K562 (cell line): ENCODE data around the gene EFEMP2. TPM values are rescaled to one million over a fixed set of nuclear protein-coding genes. Genes with fewer than 3 reads are reported as not detected.

Source experiments
- ATAC-seq: fragments of 200-7000 bp; cut with Tn5 transposase; 3 replicates; pipeline ENCODE4 v1.9.1; 2020; ENCODE audit warnings: moderate library complexity
- BruUV-seq: library from RNA; stranded (reverse); fragments of 400-500 nt; replicated peaks from 2 replicates; lab custom pipeline; 2021; lab: Mats Ljungman, UMichigan
- CTCF ChIA-PET: fragments of 300-600 bp; formaldehyde crosslinking; extraction: SDS; loops from one replicate; lab custom pipeline; 2021; ENCODE audit warnings: low intra/inter-chr PET ratio; lab: Yijun Ruan, JAX
- POLR2A ChIA-PET: fragments of 300-600, 350-650 bp; sonication (Branson Sonifier 250); formaldehyde crosslinking; extraction: SDS; loops from one replicate; lab custom pipeline; 2021; ENCODE audit warnings: antibody characterized with exemption, inconsistent platforms; lab: Yijun Ruan, JAX
- DNase-seq, 4 experiments: peaks; one replicate each; pipeline versions ENCODE4 v3.0.0 to v3.0.0-alpha.2; 2011 to 2018; ENCODE audit warnings: low spot score in 3 of 4, mixed read lengths in 3 of 4; ENCODE audit errors: extremely low read depth in 1 of 4
- FAIRE-seq: peaks from 2 replicates; lab custom pipeline; 2011; peaks lifted over from hg19 to GRCh38; lab: Jason Lieb, UNC
- H2AFZ ChIP-seq: 2 replicates; pipeline ENCODE4 v1.6.0; 2011; ENCODE audit warnings: low read depth, low read length, control low read depth, inconsistent platforms
- H3K27ac ChIP-seq: fragments of 200-600 bp; 3 replicates; pipeline ENCODE4 v1.8.0; 2011; ENCODE audit warnings: low read depth, mild to moderate bottlenecking, control low read depth, inconsistent platforms, low read length, moderate library complexity, mixed read lengths; ENCODE audit errors: extremely low read depth
- H3K27me3 ChIP-seq, 2 experiments: fragments of 300-600 bp in 1 of 2; 2 replicates in 1 of 2; 3 replicates in 1 of 2; pipeline versions ENCODE4 v1.6.0 to v1.8.0; 2011; ENCODE audit warnings: inconsistent platforms in 2 of 2, low read length in 2 of 2, mild to moderate bottlenecking in 1 of 2, mixed read lengths in 1 of 2, moderate library complexity in 1 of 2; ENCODE audit not compliant: control insufficient read depth in 2 of 2, insufficient read depth in 2 of 2
- H3K36me3 ChIP-seq: fragments of 300-600 bp; 3 replicates; pipeline ENCODE4 v1.8.0; 2011; ENCODE audit warnings: mild to moderate bottlenecking, low read length, inconsistent platforms; ENCODE audit not compliant: control insufficient read depth, insufficient read depth
- H3K4me1 ChIP-seq, 2 experiments: fragments of 200-600 bp in 1 of 2; replicated peaks in 1 of 2; 2 replicates in 1 of 2; 3 replicates in 1 of 2; pipeline versions ENCODE4 v1.5.1 to v1.8.0; 2011; ENCODE audit warnings: inconsistent platforms in 2 of 2, low read length in 2 of 2, mild to moderate bottlenecking in 1 of 2, mixed read lengths in 1 of 2, moderate library complexity in 1 of 2; ENCODE audit not compliant: control insufficient read depth in 2 of 2, insufficient read depth in 2 of 2
- H3K4me2 ChIP-seq: 2 replicates; pipeline ENCODE4 v1.6.1; 2011; ENCODE audit warnings: low read length, control low read depth, inconsistent platforms, mixed read lengths; ENCODE audit not compliant: insufficient read depth
- H3K4me3 ChIP-seq: fragments of 200-600 bp; sonication (generic), shearing (Covaris generic); 2 replicates; pipeline ENCODE4 v1.5.1; 2016; ENCODE audit warnings: control low read depth, inconsistent platforms
- H3K79me2 ChIP-seq: fragments of 200-600 bp; 3 replicates; pipeline ENCODE4 v1.8.0; 2011; ENCODE audit warnings: low read length, inconsistent platforms; ENCODE audit not compliant: control insufficient read depth, insufficient read depth
- H3K9ac ChIP-seq, 2 experiments: 2 replicates each; pipeline versions ENCODE4 v1.6.0 to v1.6.1; 2011; ENCODE audit warnings: low read depth in 2 of 2, low read length in 2 of 2, control low read depth in 1 of 2, inconsistent platforms in 1 of 2, mild to moderate bottlenecking in 1 of 2, mixed read lengths in 1 of 2; ENCODE audit not compliant: insufficient read depth in 1 of 2
- H3K9me1 ChIP-seq: one replicate; pipeline ENCODE4 v1.6.0; 2011; ENCODE audit warnings: inconsistent platforms, mild to moderate bottlenecking, low read length, moderate library complexity; ENCODE audit not compliant: control insufficient read depth, insufficient read depth
- H3K9me3 ChIP-seq: replicated peaks from 2 replicates; pipeline ENCODE4 v1.5.1; 2011; ENCODE audit warnings: low read depth, low read length, inconsistent platforms; ENCODE audit not compliant: control insufficient read depth, insufficient read depth
- H4K20me1 ChIP-seq: replicated peaks from 2 replicates; pipeline ENCODE4 v1.6.1; 2011; ENCODE audit warnings: low read length, inconsistent platforms, mixed read lengths; ENCODE audit not compliant: control insufficient read depth, insufficient read depth
- NFIC ChIP-seq: fragments of 450-650 bp; IDR thresholded peaks from 2 replicates; pipeline ENCODE4 v1.6.1; 2017; ENCODE audit warnings: mild to moderate bottlenecking, inconsistent platforms
- RAD21 ChIP-seq, 2 experiments: fragments of 250-450 bp in 1 of 2; fragments of 450-650 bp in 1 of 2; sonication (Bioruptor Pico) in 1 of 2; formaldehyde crosslinking in 1 of 2; IDR thresholded peaks in 1 of 2; conservative IDR thresholded peaks in 1 of 2; 2 replicates each; pipeline versions ENCODE4 v1.4.0 to v1.8.0; 2020 to 2022; ENCODE audit warnings: mild to moderate bottlenecking in 2 of 2, moderate library complexity in 1 of 2
- TEAD2 ChIP-seq: fragments of 450-650 bp; IDR thresholded peaks from 2 replicates; pipeline ENCODE4 v1.6.1; 2016; ENCODE audit warnings: missing genetic modification characterization, control low read depth, missing compliant biosample characterization
- ZBTB17 ChIP-seq: fragments of 450-650 bp; formaldehyde crosslinking; IDR thresholded peaks from 2 replicates; pipeline ENCODE4 v1.4.0; 2020; ENCODE audit warnings: mild to moderate bottlenecking
- ZNF175 ChIP-seq: fragments of 200-800 bp; sonication (Bioruptor generic); IDR thresholded peaks from 2 replicates; pipeline ENCODE4 v1.6.1; 2016; ENCODE audit warnings: low read depth, mild to moderate bottlenecking, missing genetic modification characterization, missing compliant biosample characterization
- WGBS: fragments of 100-300 bp; shearing (Covaris generic); methylation state at CpG from one replicate; pipeline ENCODE4 v1.1.6; 2016; ENCODE audit warnings: low coverage, mixed read lengths; ENCODE audit not compliant: insufficient coverage; ENCODE audit errors: missing lambda C conversion rate; 5-methylcytosine and 5-hydroxymethylcytosine counted together
- in situ Hi-C: fragments of 300-500 bp; cut with MboI; formaldehyde crosslinking; loops from 4 replicates; pipeline ENCODE4 v1.15.0; 2018; ENCODE audit warnings: inconsistent platforms, mixed read lengths
- intact Hi-C: fragments of 100-400 bp; cut with micrococcal nuclease; formaldehyde crosslinking; loops from 2 replicates; pipeline ENCODE4 v1.14.2; 2022
- polyA plus RNA-seq, 8 experiments: library from polyadenylated mRNA; depleted of rRNA in 4 of 8; stranded (reverse) in 5 of 8; unstranded in 3 of 8; fragments of >200 nt; fragmentation: Nextera tagmentation in 2 of 8; fragmentation: Illumina TruSeq in 1 of 8; extraction: Ambion mirVana in 2 of 8; extraction: Trizol in 1 of 8; gene quantifications; 2 replicates each; pipeline versions ENCODE4 v1.2.1 to v1.2.3, GENCODE V29; 2011 to 2014; ENCODE audit warnings: inconsistent platforms in 1 of 8, missing spikeins in 1 of 8
- total RNA-seq, 7 experiments: library from RNA; depleted of rRNA in 6 of 7; stranded (reverse); fragments of >200 nt in 6 of 7; fragmentation: Illumina TruSeq in 2 of 7; extraction: Trizol in 2 of 7; gene quantifications; 2 replicates each; pipeline versions ENCODE4 v1.2.1 to v1.2.3, GENCODE V29; 2011 to 2021; ENCODE audit warnings: low replicate concordance in 1 of 7
- TF ChIP-seq, protein P1 (sequence below): fragments of 200-400 bp; formaldehyde crosslinking; IDR thresholded peaks from 2 replicates; pipeline ENCODE4 v1.6.1; 2017; ENCODE audit warnings: mild to moderate bottlenecking, low read depth, low read length, moderate library complexity
- TF ChIP-seq, protein P2 (sequence below): fragments of 450-650 bp; IDR thresholded peaks from 2 replicates; pipeline ENCODE4 v1.6.1; 2016; ENCODE audit warnings: low read depth
- TF ChIP-seq, protein P3 (sequence below): sonication (generic); formaldehyde crosslinking; IDR thresholded peaks from 2 replicates; pipeline ENCODE4 v1.8.1; 2023; ENCODE audit warnings: mild to moderate bottlenecking, missing genetic modification reagents

EFEMP2 gene
- total and polyA plus RNA-seq, 9 of the 15 experiments (the other 6 are each of a cell fraction or from before 2014, with no cell fraction given), result 0.07 to 2.9 (median 0.69) TPM; not detected in 1

DNA sequence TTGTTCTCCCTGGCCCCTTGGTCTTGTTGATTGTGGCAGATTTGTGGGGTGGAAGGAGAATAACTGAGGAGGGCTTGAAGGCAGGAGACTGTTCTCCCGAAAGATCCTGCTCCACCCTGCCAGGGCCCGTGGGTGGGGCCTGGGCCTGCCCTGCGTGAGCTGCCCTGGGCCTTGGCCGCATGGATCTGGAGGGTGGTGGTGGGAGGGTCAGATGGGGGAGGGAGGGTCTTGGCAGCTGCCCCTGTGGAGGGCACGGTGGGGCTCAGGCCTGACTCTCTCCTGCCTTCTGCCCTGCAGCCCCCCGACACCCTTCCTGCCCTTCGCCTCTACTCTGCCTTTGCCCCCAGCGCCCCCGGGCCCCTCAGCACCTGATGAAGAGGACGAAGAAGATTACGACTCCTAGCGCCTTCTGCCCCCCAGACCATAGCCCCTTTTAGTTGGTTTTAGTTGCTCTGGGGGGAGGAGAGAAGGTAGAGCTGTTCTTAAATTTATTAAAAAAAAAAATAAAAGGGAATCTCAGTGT is 48.5 kb upstream of the EFEMP2 start (continued):
- TF ChIP-seq, protein P1, sequence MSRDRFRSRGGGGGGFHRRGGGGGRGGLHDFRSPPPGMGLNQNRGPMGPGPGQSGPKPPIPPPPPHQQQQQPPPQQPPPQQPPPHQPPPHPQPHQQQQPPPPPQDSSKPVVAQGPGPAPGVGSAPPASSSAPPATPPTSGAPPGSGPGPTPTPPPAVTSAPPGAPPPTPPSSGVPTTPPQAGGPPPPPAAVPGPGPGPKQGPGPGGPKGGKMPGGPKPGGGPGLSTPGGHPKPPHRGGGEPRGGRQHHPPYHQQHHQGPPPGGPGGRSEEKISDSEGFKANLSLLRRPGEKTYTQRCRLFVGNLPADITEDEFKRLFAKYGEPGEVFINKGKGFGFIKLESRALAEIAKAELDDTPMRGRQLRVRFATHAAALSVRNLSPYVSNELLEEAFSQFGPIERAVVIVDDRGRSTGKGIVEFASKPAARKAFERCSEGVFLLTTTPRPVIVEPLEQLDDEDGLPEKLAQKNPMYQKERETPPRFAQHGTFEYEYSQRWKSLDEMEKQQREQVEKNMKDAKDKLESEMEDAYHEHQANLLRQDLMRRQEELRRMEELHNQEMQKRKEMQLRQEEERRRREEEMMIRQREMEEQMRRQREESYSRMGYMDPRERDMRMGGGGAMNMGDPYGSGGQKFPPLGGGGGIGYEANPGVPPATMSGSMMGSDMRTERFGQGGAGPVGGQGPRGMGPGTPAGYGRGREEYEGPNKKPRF, result no peak
- no peak for TF ChIP-seq ZNF175
- TF ChIP-seq, all 486 proteins: peak for 0

DNA sequence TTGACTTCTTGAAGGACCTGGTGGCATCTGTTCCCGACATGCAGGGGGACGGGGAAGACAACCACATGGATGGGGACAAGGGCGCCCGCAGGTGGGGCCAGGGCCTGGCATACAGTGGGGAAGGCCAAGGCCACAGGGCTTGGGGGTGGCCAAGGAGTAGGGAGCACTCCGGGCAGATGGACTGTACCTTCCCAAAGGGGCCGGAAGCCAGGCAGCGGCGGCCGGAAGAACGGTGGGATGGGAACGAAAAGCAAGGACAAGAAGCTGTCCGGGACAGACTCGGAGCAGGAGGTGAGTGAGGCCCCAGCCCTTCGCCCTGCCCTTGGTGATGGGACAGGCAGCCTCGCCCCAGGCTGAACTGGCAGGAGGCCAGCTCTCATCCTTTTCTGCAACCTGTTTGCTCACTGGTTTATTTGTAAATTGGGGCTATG is 47.8 kb upstream of the EFEMP2 start:
- Histone ChIP-seq H3K9me3 (no peaks in the 10 kb centered on the region), H2AFZ (no peak overlapping the region; the same call in 1 of the 2 replicates), H3K36me3 (peaks cover 31% of the 10 kb centered on the region; the same call in 1 of the 3 replicates), H3K27me3 (no peaks in the 10 kb centered on the region), H3K9me1 (no peaks in the 10 kb centered on the region), H3K4me1 (peaks cover 21 to 58% of the 10 kb centered on the region in 2 experiments), H3K9ac (peak overlapping the region; percentile 46 to 91; a peak in 3 of 4 replicates), H3K4me3 (peak overlapping the region; percentile 98), H3K4me2 (peak overlapping the region; percentile 75), H4K20me1 (no peaks in the 10 kb centered on the region), H3K79me2 (peaks cover 31% of the 10 kb centered on the region), H3K27ac (no peak overlapping the region)
- no peak for FAIRE-seq
- BruUV-seq, result no TSS peak
- POLR2A ChIA-PET, result interaction anchor here (1.3 kb wide), 1 partner anchor 30 kb away, joined by 4 read pairs; the partner anchor contains the start of gene CCDC85B
- CTCF ChIA-PET, result no interaction called here
- WGBS, result 77% methylated on average over 15 of the region's 15 CpGs
- in situ Hi-C loops, result no loop called here
- no peak for DNase-seq
- intact Hi-C loops, result no loop called here
- ATAC-seq, result no peak
- TF ChIP-seq, protein P2, sequence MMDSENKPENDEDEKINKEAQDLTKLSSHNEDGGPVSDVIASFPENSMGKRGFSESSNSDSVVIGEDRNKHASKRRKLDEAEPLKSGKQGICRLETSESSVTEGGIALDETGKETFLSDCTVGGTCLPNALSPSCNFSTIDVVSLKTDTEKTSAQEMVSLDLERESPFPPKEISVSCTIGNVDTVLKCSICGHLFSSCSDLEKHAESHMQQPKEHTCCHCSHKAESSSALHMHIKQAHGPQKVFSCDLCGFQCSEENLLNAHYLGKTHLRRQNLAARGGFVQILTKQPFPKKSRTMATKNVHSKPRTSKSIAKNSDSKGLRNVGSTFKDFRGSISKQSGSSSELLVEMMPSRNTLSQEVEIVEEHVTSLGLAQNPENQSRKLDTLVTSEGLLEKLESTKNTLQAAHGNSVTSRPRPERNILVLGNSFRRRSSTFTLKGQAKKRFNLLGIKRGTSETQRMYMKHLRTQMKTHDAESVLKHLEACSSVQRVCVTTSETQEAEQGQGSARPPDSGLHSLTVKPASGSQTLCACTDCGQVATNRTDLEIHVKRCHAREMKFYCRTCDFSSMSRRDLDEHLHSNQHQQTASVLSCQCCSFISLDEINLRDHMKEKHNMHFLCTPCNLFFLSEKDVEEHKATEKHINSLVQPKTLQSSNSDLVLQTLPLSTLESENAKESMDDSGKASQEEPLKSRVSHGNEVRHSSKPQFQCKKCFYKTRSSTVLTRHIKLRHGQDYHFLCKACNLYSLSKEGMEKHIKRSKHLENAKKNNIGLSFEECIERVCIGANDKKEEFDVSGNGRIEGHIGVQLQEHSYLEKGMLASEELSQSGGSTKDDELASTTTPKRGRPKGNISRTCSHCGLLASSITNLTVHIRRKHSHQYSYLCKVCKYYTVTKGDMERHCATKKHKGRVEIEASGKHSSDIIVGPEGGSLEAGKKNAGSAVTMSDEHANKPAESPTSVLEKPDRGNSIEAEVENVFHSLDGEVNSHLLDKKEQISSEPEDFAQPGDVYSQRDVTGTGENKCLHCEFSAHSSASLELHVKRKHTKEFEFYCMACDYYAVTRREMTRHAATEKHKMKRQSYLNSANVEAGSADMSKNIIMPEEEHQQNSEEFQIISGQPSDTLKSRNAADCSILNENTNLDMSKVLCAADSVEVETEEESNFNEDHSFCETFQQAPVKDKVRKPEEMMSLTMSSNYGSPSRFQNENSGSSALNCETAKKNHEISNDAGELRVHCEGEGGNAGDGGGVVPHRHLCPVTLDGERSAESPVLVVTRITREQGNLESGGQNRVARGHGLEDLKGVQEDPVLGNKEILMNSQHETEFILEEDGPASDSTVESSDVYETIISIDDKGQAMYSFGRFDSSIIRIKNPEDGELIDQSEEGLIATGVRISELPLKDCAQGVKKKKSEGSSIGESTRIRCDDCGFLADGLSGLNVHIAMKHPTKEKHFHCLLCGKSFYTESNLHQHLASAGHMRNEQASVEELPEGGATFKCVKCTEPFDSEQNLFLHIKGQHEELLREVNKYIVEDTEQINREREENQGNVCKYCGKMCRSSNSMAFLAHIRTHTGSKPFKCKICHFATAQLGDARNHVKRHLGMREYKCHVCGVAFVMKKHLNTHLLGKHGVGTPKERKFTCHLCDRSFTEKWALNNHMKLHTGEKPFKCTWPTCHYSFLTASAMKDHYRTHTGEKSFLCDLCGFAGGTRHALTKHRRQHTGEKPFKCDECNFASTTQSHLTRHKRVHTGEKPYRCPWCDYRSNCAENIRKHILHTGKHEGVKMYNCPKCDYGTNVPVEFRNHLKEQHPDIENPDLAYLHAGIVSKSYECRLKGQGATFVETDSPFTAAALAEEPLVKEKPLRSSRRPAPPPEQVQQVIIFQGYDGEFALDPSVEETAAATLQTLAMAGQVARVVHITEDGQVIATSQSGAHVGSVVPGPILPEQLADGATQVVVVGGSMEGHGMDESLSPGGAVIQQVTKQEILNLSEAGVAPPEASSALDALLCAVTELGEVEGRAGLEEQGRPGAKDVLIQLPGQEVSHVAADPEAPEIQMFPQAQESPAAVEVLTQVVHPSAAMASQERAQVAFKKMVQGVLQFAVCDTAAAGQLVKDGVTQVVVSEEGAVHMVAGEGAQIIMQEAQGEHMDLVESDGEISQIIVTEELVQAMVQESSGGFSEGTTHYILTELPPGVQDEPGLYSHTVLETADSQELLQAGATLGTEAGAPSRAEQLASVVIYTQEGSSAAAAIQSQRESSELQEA, result no peak
- TF ChIP-seq NFIC (peak; percentile 67), ZBTB17 (CRISPR knock-in tag) (no peak), TEAD2 (tag) (no peak), RAD21 (CRISPR knock-in tag; conservative IDR thresholded peaks at IDR 0.05 in 1 of 2, IDR thresholded peaks at IDR 0.05 in 1 of 2) (no peak)
- TF ChIP-seq, protein P3, sequence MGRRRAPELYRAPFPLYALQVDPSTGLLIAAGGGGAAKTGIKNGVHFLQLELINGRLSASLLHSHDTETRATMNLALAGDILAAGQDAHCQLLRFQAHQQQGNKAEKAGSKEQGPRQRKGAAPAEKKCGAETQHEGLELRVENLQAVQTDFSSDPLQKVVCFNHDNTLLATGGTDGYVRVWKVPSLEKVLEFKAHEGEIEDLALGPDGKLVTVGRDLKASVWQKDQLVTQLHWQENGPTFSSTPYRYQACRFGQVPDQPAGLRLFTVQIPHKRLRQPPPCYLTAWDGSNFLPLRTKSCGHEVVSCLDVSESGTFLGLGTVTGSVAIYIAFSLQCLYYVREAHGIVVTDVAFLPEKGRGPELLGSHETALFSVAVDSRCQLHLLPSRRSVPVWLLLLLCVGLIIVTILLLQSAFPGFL (CRISPR knock-in tag), result no peak
